ENCODE results near the gene GPR17.

GPR17 gene

DNA sequence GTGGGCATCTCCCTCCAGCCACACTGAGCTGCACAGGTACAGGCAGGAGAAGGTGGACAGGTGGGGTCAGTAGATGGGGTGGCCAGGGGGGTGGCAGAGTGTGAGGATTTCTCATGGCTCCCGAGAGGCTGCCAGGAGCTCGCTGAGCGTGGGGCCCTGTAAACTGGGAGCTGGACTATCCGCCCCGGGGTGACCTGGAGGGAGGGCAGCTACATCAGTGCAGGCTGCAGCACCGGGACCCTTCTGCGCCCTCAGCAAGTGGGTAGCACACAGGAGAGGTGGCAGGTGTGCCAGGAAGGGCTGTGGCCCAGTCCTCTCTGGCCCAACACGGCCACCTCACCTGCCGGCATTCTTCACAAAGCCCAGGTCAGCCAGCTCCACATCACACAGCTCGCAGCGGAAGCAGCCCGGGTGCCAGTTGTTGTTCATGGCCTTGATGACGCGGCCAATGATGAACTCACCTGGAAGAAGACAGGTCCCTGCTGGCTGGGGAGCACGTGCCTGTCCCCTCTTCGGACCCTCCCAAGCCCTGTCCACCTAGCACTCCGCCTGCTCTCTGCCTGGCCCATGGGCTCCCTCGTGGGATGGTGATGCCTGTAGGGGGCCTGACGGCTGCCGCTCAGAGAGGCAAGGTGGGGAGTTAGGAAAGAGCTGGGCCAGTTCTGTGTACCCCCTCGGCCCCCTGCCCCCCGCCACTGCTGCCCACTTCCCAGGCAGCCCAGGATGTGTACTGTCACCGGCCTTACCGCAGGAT lies 8.3 kb downstream of the GPR17 start:
- DNase-seq (ENCODE audit: low read depth in 1 of 2, low spot score in 1 of 2) = no peak

DNA sequence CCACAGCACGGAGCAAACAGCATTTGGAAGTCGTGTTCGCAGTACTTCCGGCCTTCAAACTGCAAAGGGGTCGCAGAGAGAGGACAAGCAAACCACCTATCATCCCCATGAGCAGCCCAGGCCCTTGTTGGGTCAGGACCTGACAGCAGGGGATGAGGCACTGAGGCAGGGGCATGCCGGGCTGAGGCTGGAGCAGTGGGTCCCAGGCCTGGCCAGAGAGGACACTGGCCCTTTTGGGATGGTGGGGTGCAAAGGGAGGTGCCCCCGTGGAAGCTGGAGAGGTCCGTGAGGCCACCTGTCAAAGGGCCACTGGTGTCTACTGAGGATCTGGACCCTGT lies 8.9 kb downstream of the GPR17 start:
- no peak for DNase-seq (ENCODE audit: low read depth in 1 of 2, low spot score in 1 of 2)

DNA sequence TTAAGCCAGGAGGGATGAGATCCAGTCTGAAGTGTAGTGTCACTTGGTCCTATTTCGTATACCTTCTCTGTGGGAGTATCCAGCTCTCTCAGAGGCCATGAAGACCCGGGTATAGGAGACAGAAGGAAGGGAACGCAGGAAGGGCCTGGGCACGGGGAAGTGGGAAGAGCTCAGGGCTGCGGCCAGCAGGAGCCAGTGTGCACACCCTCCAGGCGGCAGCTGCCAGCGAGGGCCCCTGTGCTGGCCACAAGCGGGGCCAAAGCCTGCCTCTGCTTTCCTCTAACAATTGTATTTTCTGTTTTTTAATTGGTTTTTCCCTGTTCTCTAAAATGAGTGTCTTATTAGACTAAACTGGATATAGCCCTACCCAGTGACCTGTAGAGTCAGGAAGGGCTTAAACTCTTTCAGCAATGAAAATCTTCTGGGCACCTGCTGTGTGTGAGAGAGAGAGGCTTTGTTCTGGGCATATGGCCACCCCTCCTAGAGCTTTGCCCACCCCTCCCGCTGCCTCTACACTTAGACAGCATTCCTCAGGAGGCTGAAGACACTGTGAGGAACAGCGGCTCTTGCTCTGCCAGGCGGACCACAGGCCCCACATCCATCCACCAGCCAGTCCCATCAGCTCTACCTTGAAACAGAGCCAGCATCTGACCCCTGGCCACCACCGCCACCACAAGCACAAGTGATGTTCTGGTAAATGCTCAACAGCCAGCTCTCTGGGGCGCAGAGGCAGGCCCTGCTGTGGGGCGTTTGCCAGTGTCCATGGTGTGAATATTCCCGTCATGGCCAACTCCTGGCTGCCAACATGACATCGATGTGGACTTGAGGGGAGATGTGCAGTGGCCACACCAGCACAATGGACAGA lies 9.5 kb downstream of the GPR17 start:
- DNase-seq (ENCODE audit: low read depth in 1 of 2, low spot score in 1 of 2) = no peak

DNA sequence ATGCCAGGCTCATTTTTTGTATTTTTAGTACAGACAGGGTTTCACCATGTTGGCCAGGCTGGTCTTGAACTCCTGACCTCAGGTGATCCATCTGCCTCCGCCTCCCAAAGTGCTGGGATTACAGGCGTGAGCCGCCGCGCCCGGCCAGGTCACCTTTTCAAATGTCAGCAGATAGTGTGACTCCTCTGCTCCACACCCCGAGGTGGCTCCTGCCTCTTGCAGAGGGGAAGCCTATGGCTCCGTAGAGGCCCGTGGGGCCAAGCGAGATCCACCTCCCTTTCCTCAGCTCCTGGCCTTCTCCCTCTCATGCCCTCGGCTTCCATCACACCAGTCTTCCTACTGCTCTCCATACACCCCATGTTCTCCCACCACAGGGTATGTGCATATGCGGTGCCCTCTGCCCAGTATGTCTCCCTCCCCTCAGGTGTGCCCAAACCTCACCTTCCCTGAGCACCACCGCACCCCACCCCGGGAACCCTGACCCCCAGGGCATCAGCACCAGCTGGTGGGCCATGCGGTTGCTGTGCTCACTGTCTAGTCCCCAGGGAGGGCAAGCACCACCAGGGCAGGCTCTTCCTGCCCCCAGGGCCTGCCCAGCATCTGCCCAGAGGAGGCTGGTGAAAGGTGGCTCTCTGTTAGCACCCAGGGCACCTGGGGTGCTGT lies 10.7 kb downstream of the GPR17 start:
- DNase-seq (ENCODE audit: low read depth in 1 of 2, low spot score in 1 of 2) = no peak

GRCh38 chr2:127657232-127657595 lies 11.3 kb downstream of the GPR17 start:
- DNase-seq (ENCODE audit: low read depth in 1 of 2, low spot score in 1 of 2) = no peak

DNA sequence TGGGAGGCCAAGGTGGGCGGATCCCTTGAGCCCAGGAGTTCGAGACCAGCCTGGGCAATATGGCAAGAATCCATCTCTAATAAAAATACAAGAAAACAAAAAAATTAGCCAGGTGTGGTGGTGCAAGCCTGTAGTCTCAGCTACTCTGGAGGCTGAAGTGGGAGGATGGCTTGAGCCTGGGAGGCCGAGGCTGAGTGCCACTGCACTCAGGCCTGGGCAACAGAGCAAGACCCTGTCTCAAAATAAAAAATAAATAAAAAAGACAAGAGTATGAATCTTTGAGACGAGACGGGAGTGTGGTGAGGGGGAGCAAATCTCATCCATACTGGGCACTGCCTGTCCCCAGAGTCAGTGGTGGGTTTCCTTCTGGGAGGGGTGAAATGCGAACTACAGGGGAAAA lies 12.2 kb downstream of the GPR17 start:
- no peak for DNase-seq (ENCODE audit: low read depth in 1 of 2, low spot score in 1 of 2)

DNA sequence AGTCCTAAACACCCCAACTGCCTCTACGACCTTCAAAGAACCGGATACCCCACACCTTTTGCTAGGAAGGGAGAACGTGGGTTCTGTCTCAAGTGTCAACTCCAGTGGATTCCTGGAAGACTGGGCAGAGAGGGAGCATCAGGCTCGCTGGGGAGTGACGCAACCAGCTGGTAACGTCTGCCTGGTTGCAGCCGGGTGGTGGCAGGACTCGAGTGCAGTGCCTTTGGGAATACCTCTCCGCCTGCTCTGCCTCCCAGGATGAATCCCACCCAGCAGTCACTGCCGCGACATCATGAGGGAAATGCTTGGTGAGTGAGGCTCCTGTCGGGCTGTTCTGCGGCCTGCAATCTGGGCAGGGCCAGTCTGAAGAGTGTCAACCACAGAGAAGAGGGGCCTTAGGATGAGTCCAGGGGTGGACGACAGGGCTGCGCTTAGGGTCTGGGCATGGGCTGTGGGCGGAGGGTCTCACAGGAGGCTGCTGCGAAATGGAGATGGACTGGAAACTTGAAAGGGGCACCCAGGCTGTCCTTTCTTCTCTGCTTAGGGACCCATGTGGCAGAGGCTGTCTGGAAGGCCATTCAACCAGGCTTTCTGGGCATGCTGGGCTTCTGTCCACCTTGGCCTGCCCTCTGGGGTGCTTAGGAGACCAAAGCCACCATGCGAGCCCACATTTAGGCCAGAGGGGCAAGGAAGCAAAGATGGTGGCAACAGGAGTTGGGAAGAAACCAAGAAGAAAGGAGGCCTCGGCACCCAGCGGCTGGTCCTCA lies 12.9 kb downstream of the GPR17 start:
- DNase-seq (ENCODE audit: low read depth in 1 of 2, low spot score in 1 of 2) = no peak

- no peak for DNase-seq (ENCODE audit: low read depth in 1 of 2, low spot score in 1 of 2)
Measured at GRCh38 chr2:127659408-127660290, 13.7 kb downstream of the GPR17 start.

- no peak for DNase-seq (ENCODE audit: low read depth in 1 of 2, low spot score in 1 of 2)
Measured at GRCh38 chr2:127660291-127660578, 14.3 kb downstream of the GPR17 start.

- no peak for DNase-seq (ENCODE audit: low read depth in 1 of 2, low spot score in 1 of 2)
Measured at GRCh38 chr2:127661072-127661649, 15.2 kb downstream of the GPR17 start.

- DNase-seq (ENCODE audit: low read depth in 1 of 2, low spot score in 1 of 2) = no peak
Measured at GRCh38 chr2:127661949-127662510, 16.1 kb downstream of the GPR17 start.

DNA sequence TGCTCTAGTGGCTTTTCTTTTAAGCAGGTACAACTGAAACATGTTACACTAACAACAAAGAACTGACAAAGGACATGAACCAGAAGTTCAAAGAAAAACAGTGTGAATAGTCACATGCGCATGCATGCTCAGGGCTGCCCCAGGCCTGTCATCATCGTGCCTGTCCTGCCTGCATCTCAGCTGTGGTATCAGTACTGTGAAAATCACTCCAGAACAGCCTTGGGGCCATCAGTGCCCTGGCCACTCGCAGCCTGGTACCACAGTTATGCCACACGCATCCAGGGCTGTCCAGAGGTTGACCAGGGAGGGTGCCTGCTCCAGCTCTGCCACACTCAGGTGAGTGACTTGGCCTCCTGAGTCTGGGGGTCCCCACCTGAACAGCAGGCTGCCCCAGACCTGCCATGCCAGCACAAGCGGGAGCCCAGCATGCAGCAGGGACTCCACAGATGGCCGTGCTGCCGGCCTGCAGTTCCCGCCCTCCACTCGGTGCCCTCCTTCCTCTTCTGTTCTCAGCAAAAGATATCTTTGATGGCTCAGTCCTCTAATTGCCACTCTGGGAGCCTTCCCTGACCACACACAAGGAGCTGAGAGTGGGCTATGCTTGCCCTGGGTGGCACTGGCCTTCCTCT lies 17.1 kb downstream of the GPR17 start:
- no peak for DNase-seq (ENCODE audit: low read depth in 1 of 2, low spot score in 1 of 2)

DNA sequence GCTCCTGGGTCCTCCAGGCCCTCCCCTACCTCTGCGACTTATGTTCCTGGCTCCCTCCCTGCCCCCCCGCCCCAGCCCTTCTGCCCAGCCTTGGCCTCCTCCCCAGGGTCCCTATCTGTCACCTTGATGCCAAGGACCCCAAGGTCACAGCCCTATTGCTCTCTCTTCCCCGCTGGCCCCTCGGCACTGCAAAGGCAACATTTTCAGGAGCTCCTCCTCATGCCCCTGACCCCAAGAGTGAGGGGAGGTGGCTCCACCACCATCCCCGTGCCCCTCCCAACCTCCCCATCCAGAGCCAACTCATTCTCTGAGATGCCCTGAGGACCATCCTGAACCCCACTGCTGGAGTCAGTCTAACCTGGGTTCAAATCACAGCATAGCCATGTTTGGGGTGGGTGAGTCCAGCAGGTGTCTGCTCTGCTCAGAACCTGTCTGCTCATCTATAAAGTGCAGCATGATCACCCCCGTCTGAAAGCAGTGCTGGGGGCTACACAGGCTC lies 17.7 kb downstream of the GPR17 start:
- DNase-seq (ENCODE audit: low read depth in 1 of 2, low spot score in 1 of 2) = no peak

GRCh38 chr2:127664065-127664894 lies 18.3 kb downstream of the GPR17 start:
- DNase-seq (ENCODE audit: low read depth in 1 of 2, low spot score in 1 of 2) = no peak

GRCh38 chr2:127664895-127665225 lies 18.9 kb downstream of the GPR17 start:
- DNase-seq (ENCODE audit: low read depth in 1 of 2, low spot score in 1 of 2) = no peak

- DNase-seq (ENCODE audit: low read depth in 1 of 2, low spot score in 1 of 2) = no peak
Measured at GRCh38 chr2:127665267-127665893, 19.4 kb downstream of the GPR17 start.

DNA sequence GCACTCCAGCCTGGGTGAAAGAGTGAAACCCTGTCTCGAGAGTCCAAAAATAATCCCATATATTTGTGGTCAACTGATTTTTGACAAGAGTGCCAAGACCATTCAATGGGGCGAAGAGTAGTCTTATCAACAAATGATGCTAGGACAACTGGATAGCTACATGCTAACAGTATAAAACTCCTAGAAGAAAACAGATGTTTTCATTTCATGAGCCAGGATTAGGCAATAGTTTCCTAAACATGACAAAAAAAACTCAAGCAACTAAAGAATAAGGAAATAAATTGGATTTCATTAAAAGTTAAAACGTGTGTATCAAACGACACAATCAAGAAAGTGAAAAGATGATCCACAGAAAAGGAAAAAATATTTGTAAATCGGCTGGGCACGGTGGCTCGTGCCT lies 23.1 kb downstream of the GPR17 start:
- DNase-seq (ENCODE audit: low read depth in 1 of 2, low spot score in 1 of 2) = no peak

All from stimulated activated CD4-positive, alpha-beta T cell treated with anti-CD3 and anti-CD28 coated beads, Interleukin-15, amount 100 ng/mL, for 1 hour (primary cell).